ENCODE results near the gene ZNF366.

- TF ChIP-seq ZFAT (CRISPR knock-in tag; conservative IDR thresholded peaks at IDR 0.05) (no peak), ZNF124 (CRISPR knock-in tag; IDR thresholded peaks at IDR 0.05) (no peak), TAF1 (CRISPR knock-in tag; IDR thresholded peaks at IDR 0.05) (no peak), ZNF747 (CRISPR knock-in tag; IDR thresholded peaks at IDR 0.05; ENCODE audit: borderline replicate concordance) (no peak), U2AF1 (optimal IDR thresholded peaks at IDR 0.05; ENCODE audit: low read depth, low read length) (no peak), ZNF407 (CRISPR knock-in tag; IDR thresholded peaks at IDR 0.05; ENCODE audit: not compliant biosample characterization) (no peak), USF2 (IDR thresholded peaks at IDR 0.05; ENCODE audit: low read depth, low read length) (no peak), USF2 (CRISPR knock-in tag; IDR thresholded peaks at IDR 0.05; ENCODE audit: borderline replicate concordance) (no peak), CREB1 (IDR thresholded peaks at IDR 0.05) (no peak), CREB1 (CRISPR knock-in tag; IDR thresholded peaks at IDR 0.05) (no peak), HNRNPUL1 (IDR thresholded peaks at IDR 0.05; ENCODE audit: low read depth, low read length) (no peak), POLR2A (IDR thresholded peaks at IDR 0.05; ENCODE audit: insufficient read depth in 1 of 2, low read depth in 2 of 2, low read length in 2 of 2) (no peak), ZNF761 (CRISPR knock-in tag; conservative IDR thresholded peaks at IDR 0.05) (no peak), ZBTB33 (CRISPR knock-in tag; IDR thresholded peaks at IDR 0.05) (no peak)
Measured at GRCh38 chr5:72476721-72477120, 30.5 kb downstream of the ZNF366 start.

All from HepG2 (cell line).